Measurements from ENCODE around the gene BANF1.

Gene BANF1

GRCh38 chr11:65968600-65969482 is 33.5 kb upstream of the BANF1 start (continued):
- TF ChIP-seq CSRNP3 (CRISPR knock-in tag; IDR thresholded peaks at IDR 0.05) (no peak), TSHZ2 (CRISPR knock-in tag; IDR thresholded peaks at IDR 0.05) (no peak)

- ATAC-seq = no peak
Observed at GRCh38 chr11:65972116-65972515, 30.2 kb upstream of the BANF1 start.

GRCh38 chr11:65973439-65974110 is 28.7 kb upstream of the BANF1 start:
- no peak; the same call in 1 of the 3 replicates for ATAC-seq
- TF ChIP-seq BACH2 (CRISPR knock-in tag; IDR thresholded peaks at IDR 0.05; ENCODE audit: borderline replicate concordance) (no peak), TCF4 (CRISPR knock-in tag; IDR thresholded peaks at IDR 0.05; ENCODE audit: borderline replicate concordance) (no peak), GLIS3 (CRISPR knock-in tag; IDR thresholded peaks at IDR 0.05) (no peak), ESRRG (CRISPR knock-in tag; IDR thresholded peaks at IDR 0.05) (no peak), CREB5 (CRISPR knock-in tag; IDR thresholded peaks at IDR 0.05; ENCODE audit: low read depth) (no peak), TSHZ2 (CRISPR knock-in tag; IDR thresholded peaks at IDR 0.05) (no peak), CSDC2 (CRISPR knock-in tag; IDR thresholded peaks at IDR 0.05) (no peak), ARNTL (CRISPR knock-in tag; IDR thresholded peaks at IDR 0.05; ENCODE audit: borderline replicate concordance, low read depth) (no peak), CSRNP3 (CRISPR knock-in tag; IDR thresholded peaks at IDR 0.05) (no peak), PATZ1 (CRISPR knock-in tag; IDR thresholded peaks at IDR 0.05; ENCODE audit: borderline replicate concordance) (no peak), ISL1 (CRISPR knock-in tag; IDR thresholded peaks at IDR 0.05) (no peak), POU6F1 (CRISPR knock-in tag; IDR thresholded peaks at IDR 0.05; ENCODE audit: borderline replicate concordance, low read depth) (no peak), ZC3H10 (CRISPR knock-in tag; IDR thresholded peaks at IDR 0.05) (no peak), RARB (CRISPR knock-in tag; IDR thresholded peaks at IDR 0.05) (no peak), ZFP3 (CRISPR knock-in tag; IDR thresholded peaks at IDR 0.05) (no peak)

More at GRCh38 chr11:65972116-65972515, 30.2 kb upstream of the BANF1 start:
- TF ChIP-seq ZFP30 (CRISPR knock-in tag; IDR thresholded peaks at IDR 0.05) = no peak
- TF ChIP-seq PPARA (CRISPR knock-in tag; IDR thresholded peaks at IDR 0.05; ENCODE audit: borderline replicate concordance) = no peak
- no peak for TF ChIP-seq OSR1 (CRISPR knock-in tag; IDR thresholded peaks at IDR 0.05)
- TF ChIP-seq TCF4 (CRISPR knock-in tag; IDR thresholded peaks at IDR 0.05; ENCODE audit: borderline replicate concordance) = no peak
- TF ChIP-seq ESRRG (CRISPR knock-in tag; IDR thresholded peaks at IDR 0.05) = no peak
